ENCODE results near the gene GREB1.

Gene GREB1

GRCh38 chr2:11540996-11541692 is 7.3 kb downstream of the GREB1 start:
- no peak for DNase-seq

GRCh38 chr2:11541693-11542274 is 7.9 kb downstream of the GREB1 start:
- no peak for DNase-seq

GRCh38 chr2:11542275-11542819 is 8.5 kb downstream of the GREB1 start:
- no peak for DNase-seq

GRCh38 chr2:11543337-11544216 is 9.7 kb downstream of the GREB1 start:
- DNase-seq = no peak

- DNase-seq = no peak
Observed at GRCh38 chr2:11546072-11546471, 12.2 kb downstream of the GREB1 start.

- no peak for DNase-seq
Observed at GRCh38 chr2:11547912-11548497, 14.2 kb downstream of the GREB1 start.

- no peak for DNase-seq
Observed at GRCh38 chr2:11550302-11550701, 16.5 kb downstream of the GREB1 start.

GRCh38 chr2:11550901-11551568 is 17.2 kb downstream of the GREB1 start:
- no peak for DNase-seq

GRCh38 chr2:11551569-11552259 is 17.9 kb downstream of the GREB1 start:
- no peak for DNase-seq

GRCh38 chr2:11552260-11552638 is 18.4 kb downstream of the GREB1 start:
- DNase-seq = no peak

- no peak for DNase-seq
Observed at GRCh38 chr2:11553661-11554398, 20.0 kb downstream of the GREB1 start.

- no peak for DNase-seq
Observed at GRCh38 chr2:11554399-11554716, 20.5 kb downstream of the GREB1 start.

- DNase-seq = no peak
Observed at GRCh38 chr2:11556101-11556806, 22.4 kb downstream of the GREB1 start.

GRCh38 chr2:11558214-11558886 is 24.5 kb downstream of the GREB1 start:
- DNase-seq = no peak

- no peak for DNase-seq
Observed at GRCh38 chr2:11559066-11559785, 25.4 kb downstream of the GREB1 start.

- no peak for DNase-seq
Observed at GRCh38 chr2:11559786-11560155, 25.9 kb downstream of the GREB1 start.

- no peak for DNase-seq
Observed at GRCh38 chr2:11560806-11561205, 27.0 kb downstream of the GREB1 start.

GRCh38 chr2:11562011-11562410 is 28.2 kb downstream of the GREB1 start:
- DNase-seq = no peak

- DNase-seq = no peak
Observed at GRCh38 chr2:11562476-11562875, 28.6 kb downstream of the GREB1 start.
